Right ventricle myocardium inferior (tissue), 1 donor: ENCODE data around the gene PTRH1. TPM values are rescaled to one million over a fixed set of nuclear protein-coding genes. Genes with fewer than 3 reads are reported as not detected.

ENCODE experiments used
- ATAC-seq: fragments of 200-7000 bp; cut with Tn5 transposase; one replicate; pipeline ENCODE4 v1.9.1; 2020; ENCODE audit warnings: mild to moderate bottlenecking, moderate library complexity
- DNase-seq: peaks from one replicate; pipeline ENCODE4 v3.0.0; 2021; ENCODE audit errors: missing footprints
- intact Hi-C: fragments of 100-400 bp; cut with DNase I; formaldehyde crosslinking; loops from one replicate; pipeline ENCODE4 v1.11.0; 2022
- total RNA-seq: library from RNA; stranded (reverse); fragmentation: NEBNext Ultra II Directional; extraction: Animal tissue kit (Norgen Biotek cat#: 25700); gene quantifications from one replicate; pipeline ENCODE4 v1.2.1, GENCODE V29; 2021
- donor health status: DM: no; HTN: yes; CAD: no; lungs with severe emphysema.

PTRH1 gene
- total RNA-seq, 1 donor from 2014 or later = 14.2 TPM

DNA sequence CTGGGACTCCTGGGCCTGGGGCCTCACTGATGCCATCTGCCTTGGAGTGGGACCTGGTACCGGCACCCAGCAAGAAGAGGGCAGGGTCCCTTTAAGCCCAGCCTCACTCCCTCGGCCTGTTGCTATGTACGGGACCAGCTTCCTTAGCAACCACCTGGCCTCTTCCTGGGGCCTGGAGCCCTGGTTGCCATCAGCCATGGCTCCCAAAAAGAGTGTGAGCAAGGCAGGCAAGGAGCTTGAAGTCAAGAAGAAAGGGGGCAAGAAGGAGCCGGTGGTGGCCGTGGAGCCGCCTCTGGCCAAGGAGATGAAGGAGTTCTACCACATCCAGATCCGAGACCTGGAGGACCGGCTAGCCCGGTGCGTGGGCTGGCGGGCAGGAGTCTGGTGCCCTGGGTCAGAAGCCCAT lies 8.6 kb downstream of the PTRH1 start, which contains the start of gene CFAP157:
TSS of gene CFAP157 (plus strand) at position 153 of the 406 bp plus-strand sequence. CDS start at position 197, 44 bp downstream.
- ATAC-seq (no peak), DNase-seq (no peak)
- intact Hi-C loops = no loop called here

DNA sequence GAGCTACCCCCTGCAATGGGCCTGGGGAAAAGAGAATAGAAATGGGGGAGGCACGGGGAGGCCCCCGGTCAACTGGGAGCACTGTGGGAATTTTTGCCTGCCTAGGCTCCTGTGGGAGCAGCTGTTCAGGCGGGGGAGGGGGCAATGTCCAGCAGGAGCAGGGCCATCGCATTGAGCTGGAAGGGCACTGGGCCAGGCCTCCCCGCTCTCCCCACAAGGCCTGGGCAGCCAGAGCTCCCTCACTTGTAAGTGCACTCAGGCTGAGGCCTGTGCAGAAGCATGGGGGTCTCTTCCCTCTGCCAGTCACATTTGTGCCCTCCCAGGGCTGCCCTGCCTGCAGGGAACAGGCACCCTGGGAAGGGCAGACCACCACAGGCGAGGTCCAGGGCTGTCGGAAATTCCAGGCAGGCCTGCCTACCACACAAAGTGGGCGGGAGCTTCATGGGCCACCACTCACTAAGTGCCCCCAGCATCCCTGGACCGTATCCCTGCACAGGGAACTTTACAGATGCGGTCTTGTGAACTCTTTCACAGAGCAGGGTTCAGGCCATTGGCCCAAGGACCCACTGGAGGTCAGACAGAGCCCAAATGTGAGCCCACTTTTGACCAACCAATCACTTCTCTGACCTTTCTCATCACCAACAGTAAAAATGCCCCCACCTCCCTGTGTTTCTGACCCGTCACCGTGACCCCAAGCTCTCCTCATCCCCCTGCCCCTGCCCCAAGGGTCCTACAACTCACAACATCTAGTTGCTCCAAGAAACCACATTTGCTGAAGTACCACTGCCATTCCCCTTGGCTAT lies 9.7 kb downstream of the PTRH1 start:
- DNase-seq (no peak), ATAC-seq (no peak)
- intact Hi-C loops = no loop called here

- intact Hi-C loops = no loop called here
- no peak for DNase-seq
- ATAC-seq = no peak
Measured at GRCh38 chr9:127703289-127703946, 12.0 kb downstream of the PTRH1 start.

GRCh38 chr9:127700594-127701255 lies 14.7 kb downstream of the PTRH1 start:
- DNase-seq (no peak), ATAC-seq (no peak)
- intact Hi-C loops = no loop called here

- intact Hi-C loops = no loop called here
- ATAC-seq = no peak
- DNase-seq = no peak
Measured at GRCh38 chr9:127700140-127700539, 15.3 kb downstream of the PTRH1 start.

GRCh38 chr9:127698985-127699670 lies 16.3 kb downstream of the PTRH1 start:
- intact Hi-C loops = no loop called here
- ATAC-seq (peak; percentile 99), DNase-seq (peak; percentile 98)

- no peak for ATAC-seq
- intact Hi-C loops = no loop called here
- DNase-seq = no peak
Measured at GRCh38 chr9:127698386-127698785, 17.1 kb downstream of the PTRH1 start.

GRCh38 chr9:127697575-127697974 lies 17.9 kb downstream of the PTRH1 start:
- no peak for DNase-seq
- intact Hi-C loops = no loop called here
- ATAC-seq = no peak

- ATAC-seq (no peak), DNase-seq (no peak)
- intact Hi-C loops = no loop called here
Measured at GRCh38 chr9:127694890-127695720, 20.4 kb downstream of the PTRH1 start.

DNA sequence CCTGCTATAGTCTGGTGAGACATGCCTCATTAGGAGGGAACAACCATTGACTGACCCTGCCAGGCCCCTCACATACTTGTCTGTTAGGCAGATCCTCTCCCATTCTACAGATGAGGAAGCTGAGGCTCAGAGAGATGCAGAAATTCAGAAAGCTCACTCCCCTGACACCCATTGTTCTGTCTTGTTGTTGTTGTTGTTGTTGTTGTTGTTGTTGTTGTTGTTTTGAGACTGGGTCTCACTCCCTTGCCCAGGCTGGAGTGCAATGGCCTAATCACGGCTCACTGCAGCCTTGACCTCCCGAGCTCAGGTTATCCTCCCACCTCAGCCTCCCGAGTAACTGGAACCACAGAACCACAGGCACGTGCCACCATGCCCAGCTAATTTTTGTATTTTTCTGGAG lies 21.8 kb downstream of the PTRH1 start:
- ATAC-seq = no peak
- intact Hi-C loops = no loop called here

DNA sequence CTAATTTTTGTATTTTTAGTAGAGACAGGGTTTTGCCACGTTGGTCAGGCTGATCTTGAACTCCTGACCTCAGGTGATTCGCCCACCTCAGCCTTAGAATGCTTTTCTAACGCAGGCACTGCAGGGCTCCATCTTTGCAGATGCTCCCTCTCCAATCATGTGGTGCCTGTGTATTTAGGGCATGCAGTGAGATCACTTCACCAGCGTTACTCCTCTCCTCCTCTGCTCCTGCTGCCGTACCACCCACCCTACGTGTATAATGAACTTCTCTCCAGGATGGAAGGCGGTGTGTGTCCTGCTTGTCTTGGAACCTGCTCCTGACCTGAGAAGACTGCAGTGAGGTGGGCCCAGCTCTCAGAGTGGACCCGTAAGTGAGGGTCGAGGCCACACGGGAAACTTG lies 22.3 kb downstream of the PTRH1 start:
- ATAC-seq (no peak), DNase-seq (no peak)
- intact Hi-C loops = no loop called here

More for the DNA sequence above, 21.8 kb downstream of the PTRH1 start:
- DNase-seq = no peak

GRCh38 chr9:127692071-127692470 lies 23.4 kb downstream of the PTRH1 start:
- intact Hi-C loops = no loop called here
- DNase-seq (no peak), ATAC-seq (no peak)

- DNase-seq = no peak
- no peak for ATAC-seq
- intact Hi-C loops = no loop called here
Measured at GRCh38 chr9:127690735-127691134, 24.7 kb downstream of the PTRH1 start.

DNA sequence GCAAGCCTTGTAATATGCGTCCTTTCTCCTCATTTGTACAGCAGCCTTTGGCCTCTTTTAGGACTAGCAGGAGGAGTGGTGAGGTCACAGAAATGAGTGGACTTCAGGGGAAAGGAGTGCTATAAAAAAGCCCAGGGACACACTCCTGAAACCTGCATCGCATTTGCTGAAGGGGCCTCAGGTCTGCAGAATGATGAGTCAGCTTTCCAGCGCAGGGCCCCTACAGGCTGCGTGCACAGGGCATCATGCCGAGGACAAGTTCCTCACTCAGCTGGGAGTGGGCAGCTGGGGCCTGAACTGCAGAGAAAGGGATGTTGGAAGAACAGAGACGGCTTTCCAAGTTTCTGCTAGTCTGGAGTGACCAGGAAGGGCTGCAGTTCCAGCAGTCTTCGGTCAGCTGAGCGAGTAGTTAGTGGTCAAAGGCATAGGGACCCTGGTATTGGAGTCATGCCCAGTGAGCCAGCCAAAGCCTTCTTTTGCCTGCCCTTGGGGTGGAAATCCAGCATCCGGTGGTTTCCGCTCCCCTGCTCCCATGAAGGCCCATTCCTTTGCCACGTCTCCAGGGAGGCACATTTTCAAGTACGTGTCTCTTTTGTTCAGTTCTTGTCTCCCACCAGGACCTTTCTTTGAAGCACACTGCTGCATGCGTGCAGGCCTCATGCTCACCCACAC lies 26.0 kb downstream of the PTRH1 start:
- ATAC-seq (no peak), DNase-seq (no peak)
- intact Hi-C loops = no loop called here

- ATAC-seq (no peak), DNase-seq (no peak)
- intact Hi-C loops = loop anchor here (1.0 kb wide), 1 partner anchor 33 kb away; no protein-coding TSS in a partner anchor
Measured at GRCh38 chr9:127686461-127687393, 28.7 kb downstream of the PTRH1 start.

DNA sequence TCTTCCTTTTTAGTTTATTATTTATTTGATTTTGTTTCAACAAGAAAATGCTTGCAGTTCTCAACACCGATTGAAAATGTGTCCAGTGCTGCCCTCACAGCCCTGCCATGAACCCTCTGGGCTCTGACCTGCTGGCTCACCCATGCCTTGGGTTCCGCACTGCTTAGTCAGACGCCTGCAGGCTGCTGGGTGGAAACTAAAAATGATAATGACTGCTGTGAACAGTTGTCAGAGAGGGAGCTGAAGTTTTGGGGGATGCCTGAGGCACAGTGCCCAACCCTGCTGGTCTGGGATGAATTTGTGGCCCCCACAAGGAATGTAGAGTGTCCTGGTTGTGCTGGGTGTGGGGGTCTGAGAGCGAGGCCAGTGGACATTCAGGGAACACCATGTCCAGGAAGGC lies 30.9 kb downstream of the PTRH1 start:
- no peak for ATAC-seq
- no peak for DNase-seq
- intact Hi-C loops = no loop called here

DNA sequence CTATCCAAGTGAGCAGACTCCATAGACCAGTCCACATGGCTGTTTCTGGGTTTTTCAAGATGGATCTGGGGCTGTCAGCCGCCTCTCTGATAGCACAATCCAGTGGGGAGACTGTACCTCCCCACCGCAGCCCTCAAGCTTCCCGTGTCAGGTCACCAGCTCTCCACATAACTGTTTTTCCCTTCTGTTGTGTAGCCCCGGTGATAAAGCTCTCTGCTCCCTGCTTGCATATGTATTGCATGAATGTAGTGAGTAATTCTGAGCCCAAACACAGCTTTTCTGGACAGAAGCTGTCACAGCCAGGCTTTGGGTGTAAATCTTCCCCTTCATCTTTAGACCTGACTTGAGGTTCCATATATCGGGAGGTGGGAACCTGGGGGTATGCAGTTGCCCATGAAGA lies 31.7 kb downstream of the PTRH1 start:
- ATAC-seq (no peak), DNase-seq (no peak)
- intact Hi-C loops = no loop called here
